22Rv1 (cell line): ENCODE results near the gene THSD4.

Source experiments
- CTCF ChIP-seq: fragments of 450-650 bp; IDR thresholded peaks from 2 replicates; pipeline ENCODE4 v1.5.1; 2017; ENCODE audit warnings: mild to moderate bottlenecking
- ZFX ChIP-seq: fragments of 450-650 bp; IDR thresholded peaks from 2 replicates; pipeline ENCODE4 v1.6.1; 2017; ENCODE audit warnings: antibody characterized with exemption, borderline replicate concordance

DNA sequence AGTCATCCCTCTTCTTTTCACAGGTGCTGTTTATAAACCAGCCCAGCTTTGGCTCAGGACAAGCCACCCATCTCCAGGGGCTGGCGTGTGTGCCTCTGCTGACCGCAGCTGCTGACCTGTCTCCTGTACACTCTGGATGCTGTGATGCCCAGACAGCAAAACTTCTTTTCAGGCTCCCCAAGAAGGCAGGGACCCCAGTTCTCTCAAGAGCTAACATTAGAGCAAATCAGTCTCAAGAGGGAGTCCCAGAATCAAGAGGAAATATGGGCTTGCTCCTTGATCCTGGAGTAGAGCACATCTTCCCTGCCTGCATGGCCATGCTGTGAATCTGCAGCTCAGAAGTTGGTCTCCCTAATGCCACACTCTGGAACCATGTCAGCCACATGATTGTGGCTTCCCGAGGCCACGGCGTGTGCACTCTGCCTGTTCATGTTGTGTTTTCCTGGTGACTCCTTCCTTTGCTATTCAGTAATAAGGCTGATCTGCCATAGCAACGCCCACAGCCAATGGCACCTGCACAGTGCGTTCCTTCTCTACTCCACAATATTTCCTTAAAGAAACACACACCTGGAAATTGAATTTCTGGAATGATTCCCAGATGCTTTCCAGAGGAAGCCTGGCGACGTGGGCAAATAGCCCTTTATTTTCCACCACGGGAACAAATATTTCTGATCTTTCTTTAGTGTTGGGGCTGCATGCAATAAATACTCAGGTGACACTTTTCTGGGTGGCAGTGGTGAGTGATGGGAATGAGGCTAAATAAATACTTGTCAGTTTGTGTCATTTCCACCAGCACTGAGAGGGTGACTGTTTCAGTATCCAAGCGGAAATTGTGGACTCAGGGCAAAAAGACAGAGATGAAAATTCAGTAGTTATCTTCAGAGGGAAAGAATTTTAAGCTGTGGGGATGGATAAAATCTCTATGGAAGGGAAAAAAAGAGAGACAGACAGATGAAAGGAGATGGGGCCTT lies 21.9 kb upstream of the THSD4 start:
- no peak for TF ChIP-seq CTCF
- TF ChIP-seq ZFX: no peak
